ENCODE data around the gene CFAP119. TPM values are rescaled to one million over a fixed set of nuclear protein-coding genes. Genes with fewer than 3 reads are reported as not detected.

CFAP119 gene
- total and polyA plus RNA-seq, 9 of the 15 experiments (the other 6 are each of a cell fraction or from before 2014, with no cell fraction given), result 5.5 to 33.7 (median 9.6) TPM

DNA sequence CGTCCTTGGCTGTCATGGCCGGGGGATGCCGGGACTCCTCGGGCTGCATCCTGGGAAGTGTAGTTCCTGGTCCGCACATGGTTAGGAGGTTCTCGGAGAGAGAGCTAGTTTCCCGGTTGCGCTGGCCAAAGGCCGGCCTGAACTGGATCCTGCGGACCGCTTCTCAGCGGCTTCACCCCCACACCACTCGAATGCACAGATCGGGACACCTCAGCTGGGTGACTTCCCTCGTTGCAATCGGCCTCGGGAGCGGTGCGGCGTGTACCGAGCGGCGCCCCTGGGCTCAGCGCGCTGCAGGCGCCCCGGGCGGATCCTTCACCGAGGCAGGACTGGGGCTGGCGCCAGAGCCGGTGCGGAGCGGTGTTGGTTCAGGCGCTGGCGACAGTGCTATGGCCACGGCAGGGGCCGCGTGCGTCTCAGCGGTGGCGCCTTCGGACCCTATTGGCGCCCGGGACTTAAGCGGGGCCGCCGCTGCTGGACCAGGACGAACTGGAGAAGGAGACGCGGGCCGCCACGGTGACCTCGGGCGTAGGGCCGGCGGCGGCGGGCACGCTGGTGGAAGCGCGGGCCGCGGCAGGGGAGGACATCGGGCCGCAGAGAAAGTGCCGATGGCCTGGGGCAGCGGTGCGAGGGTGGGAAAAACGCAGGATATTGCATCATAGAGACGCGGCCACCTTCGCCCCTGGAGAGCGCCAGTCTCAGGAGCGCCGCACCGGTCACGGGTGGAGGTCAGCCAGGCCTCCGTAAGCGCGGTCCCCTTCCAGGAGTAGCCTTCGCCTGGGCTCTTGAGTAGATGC, 13.7 kb upstream of the CFAP119 start (continued):
- TF ChIP-seq, protein P1, sequence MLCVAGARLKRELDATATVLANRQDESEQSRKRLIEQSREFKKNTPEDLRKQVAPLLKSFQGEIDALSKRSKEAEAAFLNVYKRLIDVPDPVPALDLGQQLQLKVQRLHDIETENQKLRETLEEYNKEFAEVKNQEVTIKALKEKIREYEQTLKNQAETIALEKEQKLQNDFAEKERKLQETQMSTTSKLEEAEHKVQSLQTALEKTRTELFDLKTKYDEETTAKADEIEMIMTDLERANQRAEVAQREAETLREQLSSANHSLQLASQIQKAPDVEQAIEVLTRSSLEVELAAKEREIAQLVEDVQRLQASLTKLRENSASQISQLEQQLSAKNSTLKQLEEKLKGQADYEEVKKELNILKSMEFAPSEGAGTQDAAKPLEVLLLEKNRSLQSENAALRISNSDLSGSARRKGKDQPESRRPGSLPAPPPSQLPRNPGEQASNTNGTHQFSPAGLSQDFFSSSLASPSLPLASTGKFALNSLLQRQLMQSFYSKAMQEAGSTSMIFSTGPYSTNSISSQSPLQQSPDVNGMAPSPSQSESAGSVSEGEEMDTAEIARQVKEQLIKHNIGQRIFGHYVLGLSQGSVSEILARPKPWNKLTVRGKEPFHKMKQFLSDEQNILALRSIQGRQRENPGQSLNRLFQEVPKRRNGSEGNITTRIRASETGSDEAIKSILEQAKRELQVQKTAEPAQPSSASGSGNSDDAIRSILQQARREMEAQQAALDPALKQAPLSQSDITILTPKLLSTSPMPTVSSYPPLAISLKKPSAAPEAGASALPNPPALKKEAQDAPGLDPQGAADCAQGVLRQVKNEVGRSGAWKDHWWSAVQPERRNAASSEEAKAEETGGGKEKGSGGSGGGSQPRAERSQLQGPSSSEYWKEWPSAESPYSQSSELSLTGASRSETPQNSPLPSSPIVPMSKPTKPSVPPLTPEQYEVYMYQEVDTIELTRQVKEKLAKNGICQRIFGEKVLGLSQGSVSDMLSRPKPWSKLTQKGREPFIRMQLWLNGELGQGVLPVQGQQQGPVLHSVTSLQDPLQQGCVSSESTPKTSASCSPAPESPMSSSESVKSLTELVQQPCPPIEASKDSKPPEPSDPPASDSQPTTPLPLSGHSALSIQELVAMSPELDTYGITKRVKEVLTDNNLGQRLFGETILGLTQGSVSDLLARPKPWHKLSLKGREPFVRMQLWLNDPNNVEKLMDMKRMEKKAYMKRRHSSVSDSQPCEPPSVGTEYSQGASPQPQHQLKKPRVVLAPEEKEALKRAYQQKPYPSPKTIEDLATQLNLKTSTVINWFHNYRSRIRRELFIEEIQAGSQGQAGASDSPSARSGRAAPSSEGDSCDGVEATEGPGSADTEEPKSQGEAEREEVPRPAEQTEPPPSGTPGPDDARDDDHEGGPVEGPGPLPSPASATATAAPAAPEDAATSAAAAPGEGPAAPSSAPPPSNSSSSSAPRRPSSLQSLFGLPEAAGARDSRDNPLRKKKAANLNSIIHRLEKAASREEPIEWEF (CRISPR knock-in tag; IDR thresholded peaks at IDR 0.05), result no peak
- TF ChIP-seq, protein P2, sequence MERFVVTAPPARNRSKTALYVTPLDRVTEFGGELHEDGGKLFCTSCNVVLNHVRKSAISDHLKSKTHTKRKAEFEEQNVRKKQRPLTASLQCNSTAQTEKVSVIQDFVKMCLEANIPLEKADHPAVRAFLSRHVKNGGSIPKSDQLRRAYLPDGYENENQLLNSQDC (CRISPR knock-in tag; IDR thresholded peaks at IDR 0.05), result no peak
- 0 out of 2 replicates have a peak, but pooled peaks have one; percentile 31 for TF ChIP-seq EP300 (IDR thresholded peaks at IDR 0.05; ENCODE audit: low read length)
- TF ChIP-seq FOS (IDR thresholded peaks at IDR 0.05; ENCODE audit: extremely low read depth, insufficient read length), result no peak
- no peak for TF ChIP-seq CCAR2 (IDR thresholded peaks at IDR 0.05; ENCODE audit: low read depth, low read length)
- peak; percentile 55; the same call in 1 of the 2 replicates for TF ChIP-seq NR4A1 (CRISPR knock-in tag; IDR thresholded peaks at IDR 0.05)
- peak; percentile 71; the same call in 1 of the 2 replicates for TF ChIP-seq NR4A1 (tag; IDR thresholded peaks at IDR 0.05)
- TF ChIP-seq KHSRP (IDR thresholded peaks at IDR 0.05), result no peak
- TF ChIP-seq TOE1 (IDR thresholded peaks at IDR 0.05; ENCODE audit: borderline replicate concordance), result 0 out of 2 replicates have a peak, but pooled peaks have one; percentile 14
- peak; percentile 52; the same call in 1 of the 2 replicates for TF ChIP-seq TOE1 (CRISPR knock-in tag; IDR thresholded peaks at IDR 0.05; ENCODE audit: borderline replicate concordance, low read depth)
- no peak for TF ChIP-seq GABPB2 (CRISPR knock-in tag; conservative IDR thresholded peaks at IDR 0.05)
- TF ChIP-seq, protein P3, sequence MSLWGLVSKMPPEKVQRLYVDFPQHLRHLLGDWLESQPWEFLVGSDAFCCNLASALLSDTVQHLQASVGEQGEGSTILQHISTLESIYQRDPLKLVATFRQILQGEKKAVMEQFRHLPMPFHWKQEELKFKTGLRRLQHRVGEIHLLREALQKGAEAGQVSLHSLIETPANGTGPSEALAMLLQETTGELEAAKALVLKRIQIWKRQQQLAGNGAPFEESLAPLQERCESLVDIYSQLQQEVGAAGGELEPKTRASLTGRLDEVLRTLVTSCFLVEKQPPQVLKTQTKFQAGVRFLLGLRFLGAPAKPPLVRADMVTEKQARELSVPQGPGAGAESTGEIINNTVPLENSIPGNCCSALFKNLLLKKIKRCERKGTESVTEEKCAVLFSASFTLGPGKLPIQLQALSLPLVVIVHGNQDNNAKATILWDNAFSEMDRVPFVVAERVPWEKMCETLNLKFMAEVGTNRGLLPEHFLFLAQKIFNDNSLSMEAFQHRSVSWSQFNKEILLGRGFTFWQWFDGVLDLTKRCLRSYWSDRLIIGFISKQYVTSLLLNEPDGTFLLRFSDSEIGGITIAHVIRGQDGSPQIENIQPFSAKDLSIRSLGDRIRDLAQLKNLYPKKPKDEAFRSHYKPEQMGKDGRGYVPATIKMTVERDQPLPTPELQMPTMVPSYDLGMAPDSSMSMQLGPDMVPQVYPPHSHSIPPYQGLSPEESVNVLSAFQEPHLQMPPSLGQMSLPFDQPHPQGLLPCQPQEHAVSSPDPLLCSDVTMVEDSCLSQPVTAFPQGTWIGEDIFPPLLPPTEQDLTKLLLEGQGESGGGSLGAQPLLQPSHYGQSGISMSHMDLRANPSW (CRISPR knock-in tag; IDR thresholded peaks at IDR 0.05), result no peak; the same call in 1 of the 2 replicates
- 0 out of 2 replicates have a peak, but pooled peaks have one; percentile 46 for TF ChIP-seq SRSF1 (IDR thresholded peaks at IDR 0.05; ENCODE audit: low read depth, low read length)
- TF ChIP-seq, protein P4, sequence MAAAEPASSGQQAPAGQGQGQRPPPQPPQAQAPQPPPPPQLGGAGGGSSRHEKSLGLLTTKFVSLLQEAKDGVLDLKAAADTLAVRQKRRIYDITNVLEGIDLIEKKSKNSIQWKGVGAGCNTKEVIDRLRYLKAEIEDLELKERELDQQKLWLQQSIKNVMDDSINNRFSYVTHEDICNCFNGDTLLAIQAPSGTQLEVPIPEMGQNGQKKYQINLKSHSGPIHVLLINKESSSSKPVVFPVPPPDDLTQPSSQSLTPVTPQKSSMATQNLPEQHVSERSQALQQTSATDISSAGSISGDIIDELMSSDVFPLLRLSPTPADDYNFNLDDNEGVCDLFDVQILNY (CRISPR knock-in tag; IDR thresholded peaks at IDR 0.05), result peak; percentile 82; the same call in 1 of the 2 replicates
- no peak; the same call in 1 of the 2 replicates for TF ChIP-seq MYNN (IDR thresholded peaks at IDR 0.05)
- no peak for TF ChIP-seq MYNN (CRISPR knock-in tag; IDR thresholded peaks at IDR 0.05)
- TF ChIP-seq NFYB (IDR thresholded peaks at IDR 0.05; ENCODE audit: extremely low read depth, insufficient read length), result no peak
- peak; percentile 85 for TF ChIP-seq GABPA (tag; conservative IDR thresholded peaks at IDR 0.05; ENCODE audit: low read depth)
- TF ChIP-seq ARHGAP35 (IDR thresholded peaks at IDR 0.05; ENCODE audit: partially characterized antibody), result peak; percentile 35
- TF ChIP-seq ZNF780A (CRISPR knock-in tag; IDR thresholded peaks at IDR 0.05), result no peak

Measured in K562 (cell line).